ENCODE measurements around the gene FLYWCH1.
A peak's percentile ranks its signal among the peaks of the same experiment; 100 is the strongest.

The FLYWCH1 gene

GRCh38 chr16:2950773-2951172, 39.0 kb downstream of the FLYWCH1 start:
- no peak for DNase-seq (ENCODE audit: low read depth in 2 of 2)

DNA sequence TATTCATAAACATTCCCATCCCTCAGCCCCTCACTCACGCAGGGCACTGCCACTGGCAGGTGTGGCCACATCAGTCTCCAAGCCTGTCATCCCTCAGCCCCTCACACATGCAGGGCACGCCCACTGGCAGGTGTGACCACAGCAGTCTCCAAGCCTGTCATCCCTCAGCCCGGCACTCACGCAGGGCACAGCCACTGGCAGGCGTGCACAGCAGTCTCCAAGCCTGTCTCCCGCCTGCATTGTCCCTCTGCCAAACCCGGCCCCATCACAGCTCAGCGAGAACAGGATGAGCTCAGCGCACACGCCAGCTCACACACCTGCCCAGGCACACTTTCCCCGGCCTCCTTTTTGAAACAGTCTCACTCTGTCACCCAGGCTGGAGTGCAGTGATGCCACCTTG, 40.9 kb downstream of the FLYWCH1 start:
- no peak for DNase-seq (ENCODE audit: low read depth in 2 of 2)

GRCh38 chr16:2953706-2954627, 42.2 kb downstream of the FLYWCH1 start:
- no peak for DNase-seq (ENCODE audit: low read depth in 2 of 2)

DNA sequence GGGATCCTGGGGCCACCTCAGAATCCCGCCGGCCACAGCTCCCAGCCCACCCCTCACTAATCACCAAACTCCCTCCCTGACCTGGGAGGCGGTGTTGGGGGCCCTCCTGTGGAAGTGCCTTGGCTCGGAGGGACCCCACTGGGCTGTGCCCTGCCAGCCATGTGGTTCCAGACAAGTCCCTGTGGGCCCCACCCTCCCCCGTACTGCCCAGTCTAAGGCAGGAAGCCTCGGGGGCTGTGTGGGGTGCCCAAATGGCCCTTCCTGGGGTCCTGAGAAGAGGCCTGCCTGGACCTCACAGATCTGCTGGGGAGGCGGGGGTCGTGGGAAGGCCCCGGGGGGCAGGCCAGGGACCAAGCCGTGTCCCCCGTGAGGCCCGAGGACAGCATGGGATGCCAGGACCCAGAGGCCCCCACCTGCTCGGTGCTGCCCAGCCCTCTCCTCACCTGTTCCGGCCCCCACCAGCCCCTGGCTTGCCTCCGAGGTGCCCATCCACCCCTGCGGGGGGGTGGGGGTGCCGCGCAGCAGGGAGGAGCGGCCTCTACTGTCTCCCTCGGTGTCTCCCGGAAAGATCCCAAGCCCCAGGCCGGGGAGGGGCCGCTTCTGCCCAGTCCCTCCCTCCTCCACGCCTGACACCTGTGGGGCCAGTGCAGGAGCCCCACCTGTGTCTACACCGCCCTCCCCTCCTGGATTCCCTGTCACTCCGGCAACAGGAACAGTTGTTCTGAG, 43.1 kb downstream of the FLYWCH1 start:
- no peak for DNase-seq (ENCODE audit: low read depth in 2 of 2)

- DNase-seq (ENCODE audit: low read depth in 2 of 2), result no peak
Measured at GRCh38 chr16:2955438-2955778, 43.7 kb downstream of the FLYWCH1 start.

DNA sequence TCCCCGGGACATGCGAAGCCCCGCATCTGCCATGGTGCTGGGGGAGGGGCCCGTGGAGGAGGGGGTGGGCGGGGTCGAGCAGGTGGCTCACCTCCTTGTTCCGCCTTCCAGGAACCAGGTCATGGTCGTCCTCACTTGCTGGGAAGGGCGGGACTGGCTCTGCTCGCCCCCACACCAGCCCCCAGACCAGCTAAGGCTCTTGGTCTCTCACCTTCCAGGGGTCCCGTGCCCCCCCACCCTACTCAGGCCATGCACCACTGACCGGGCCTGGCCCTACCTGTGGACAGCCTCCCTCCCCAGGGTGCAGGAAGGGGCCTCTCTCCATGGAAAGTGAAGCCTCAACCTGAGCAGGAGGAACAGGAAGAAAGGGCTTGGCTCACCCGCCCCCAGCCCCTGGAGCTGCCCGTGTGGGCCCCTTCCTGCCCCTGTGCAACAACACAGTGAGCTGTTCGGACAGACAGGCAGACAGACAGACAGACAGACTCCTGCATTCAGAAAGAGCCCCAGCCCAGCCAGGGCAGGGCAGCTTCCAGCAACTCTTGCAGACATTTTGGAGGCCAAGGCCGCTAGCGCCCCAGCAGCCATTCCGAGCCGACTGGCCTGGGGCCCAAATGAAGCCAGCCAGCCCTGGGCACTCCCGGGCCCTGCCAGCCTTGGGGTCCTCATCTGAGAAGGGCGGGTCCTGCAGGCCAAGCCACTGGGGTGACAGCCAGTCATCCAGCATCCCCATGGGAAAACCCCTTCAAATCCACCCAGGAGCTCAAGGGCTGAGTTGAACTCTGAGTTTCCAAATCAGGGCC, 44.2 kb downstream of the FLYWCH1 start:
- no peak for DNase-seq (ENCODE audit: low read depth in 2 of 2)

DNA sequence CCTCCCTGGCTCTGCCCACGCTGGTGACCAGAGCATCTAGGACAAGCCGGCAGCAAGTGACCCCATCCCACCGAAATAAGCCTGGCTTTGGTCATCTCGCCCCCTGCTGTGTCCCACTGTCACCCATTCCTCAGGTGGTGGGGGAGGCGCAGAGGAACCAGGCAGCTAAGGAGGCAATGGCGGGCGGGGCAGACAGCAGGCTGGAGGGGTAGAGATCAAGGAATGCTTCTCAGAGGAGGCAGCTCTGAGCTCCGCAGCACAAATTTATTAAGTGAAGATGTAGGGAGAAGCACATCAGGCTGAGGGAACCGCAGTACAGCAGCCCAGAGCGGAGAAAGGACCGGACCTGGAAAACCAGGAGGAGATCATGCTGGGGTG, 44.8 kb downstream of the FLYWCH1 start:
- no peak for DNase-seq (ENCODE audit: low read depth in 2 of 2)

- DNase-seq (ENCODE audit: low read depth in 2 of 2), result no peak
Measured at GRCh38 chr16:2959206-2959605, 47.5 kb downstream of the FLYWCH1 start.

GRCh38 chr16:2960183-2961010, 48.7 kb downstream of the FLYWCH1 start:
- DNase-seq (ENCODE audit: low read depth in 2 of 2), result no peak

DNA sequence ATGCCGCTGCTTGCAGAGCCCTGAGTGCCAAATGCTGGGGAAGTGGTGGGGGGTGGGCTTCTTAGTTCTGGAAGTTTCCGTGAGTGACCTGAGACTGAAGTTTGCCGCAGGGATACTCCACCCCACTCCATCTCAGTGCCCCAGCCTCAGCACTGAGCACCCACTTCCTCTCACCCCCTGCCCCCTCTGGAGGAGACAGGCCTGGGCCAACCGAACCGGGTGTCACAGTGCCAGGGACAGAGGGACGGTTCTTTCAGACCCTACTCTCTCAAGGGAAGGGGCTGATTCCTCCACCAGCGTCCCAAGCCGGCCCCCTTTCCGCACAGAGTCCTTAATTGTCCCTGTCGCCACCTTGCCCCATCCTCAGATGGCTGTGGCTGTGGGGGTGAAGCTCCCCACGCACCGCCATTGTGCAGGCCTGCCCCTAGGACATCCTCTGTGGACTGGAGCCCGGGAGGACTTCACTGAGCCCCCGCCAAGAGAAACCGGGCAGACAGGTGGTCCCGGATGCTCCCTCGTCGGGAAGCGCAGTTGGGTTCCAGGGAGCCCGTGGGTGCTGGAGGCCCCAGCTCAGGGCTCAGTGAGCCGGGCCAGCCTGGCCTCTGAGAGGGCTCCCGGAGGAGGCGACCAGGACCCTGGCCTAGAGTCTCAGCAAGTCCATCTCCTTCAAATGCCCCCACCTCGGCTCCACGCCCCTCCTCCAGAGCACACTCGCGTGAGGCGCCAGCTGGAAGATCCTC, 50.8 kb downstream of the FLYWCH1 start:
- DNase-seq (ENCODE audit: low read depth in 2 of 2), result no peak

DNA sequence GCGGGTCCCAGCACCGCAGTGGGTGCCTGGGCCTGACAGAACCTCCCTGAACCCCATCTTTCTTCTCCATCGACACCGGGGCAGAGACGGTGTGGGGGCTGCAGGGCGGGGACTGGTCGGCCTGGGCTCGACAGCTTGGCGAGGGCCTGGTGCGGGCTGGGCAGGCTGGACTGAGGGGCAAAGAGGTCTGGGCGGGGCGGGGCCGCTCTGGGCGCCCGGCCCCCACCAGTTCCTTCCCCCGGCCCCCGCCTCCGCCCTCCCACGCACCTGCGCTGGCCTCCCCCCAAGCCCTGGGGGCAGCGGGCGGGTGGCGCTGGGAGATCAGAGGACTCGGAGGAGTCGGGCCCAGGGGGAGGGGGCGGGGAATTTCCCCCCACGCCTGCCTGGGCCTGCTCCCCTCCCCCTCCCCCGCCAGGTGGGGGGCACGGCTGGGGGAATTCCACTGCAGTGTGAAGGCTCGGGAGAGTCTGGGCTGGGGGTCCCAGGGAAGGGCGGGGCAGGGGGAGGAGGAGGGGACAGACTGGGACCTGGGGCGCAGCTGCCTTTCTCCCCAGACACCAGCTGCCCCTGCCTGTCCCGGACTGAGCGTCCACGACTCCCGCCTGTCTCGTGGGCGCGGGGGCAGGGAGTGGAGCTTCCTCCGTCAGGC, 51.5 kb downstream of the FLYWCH1 start:
- DNase-seq (ENCODE audit: low read depth in 2 of 2), result no peak

DNA sequence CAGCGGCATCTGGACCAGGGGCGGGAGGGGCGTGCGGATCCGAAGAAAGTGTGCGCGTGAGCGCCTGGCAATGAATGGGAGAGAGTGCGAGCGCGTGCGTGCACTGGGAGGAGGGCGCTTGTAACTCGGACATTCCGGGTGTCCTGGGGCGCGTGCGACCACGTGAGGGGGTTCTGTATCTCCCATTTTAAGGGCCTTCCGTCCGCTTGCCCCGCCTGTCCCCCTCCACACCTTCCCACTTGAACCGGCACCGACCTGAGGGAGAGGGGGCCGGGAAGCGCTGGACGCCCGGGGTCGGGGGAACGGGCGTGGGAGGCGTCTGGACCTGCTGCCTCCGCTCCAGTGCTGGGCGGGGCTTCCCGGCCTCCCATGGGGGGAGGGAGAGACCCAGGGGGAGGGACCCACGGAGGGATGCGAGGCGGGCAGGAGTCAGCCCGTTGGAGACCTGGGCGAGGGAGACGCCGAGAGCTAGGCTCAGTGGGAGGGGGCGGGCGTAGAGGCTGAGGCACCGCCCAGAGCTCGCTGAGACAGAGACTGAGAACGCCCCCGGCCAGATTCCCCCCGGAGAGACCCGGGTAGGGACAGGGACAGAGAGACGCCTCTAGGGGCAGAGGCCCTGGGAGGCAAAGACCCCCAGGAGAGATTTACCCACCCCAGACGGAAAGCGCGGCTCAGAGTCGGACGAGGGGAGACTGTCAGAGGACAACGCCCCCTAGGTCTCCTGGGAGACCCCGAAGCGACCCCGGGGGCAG, 52.2 kb downstream of the FLYWCH1 start, which contains the start of gene KREMEN2:
TSS of gene KREMEN2 (plus strand) at position 553 of the 752 bp plus-strand sequence. CDS start 246 bp downstream, outside the sequence.
- no peak for DNase-seq (ENCODE audit: low read depth in 2 of 2)

- peak in 1 of 2 donors; percentile 69 for DNase-seq (ENCODE audit: low read depth in 2 of 2)
Measured at GRCh38 chr16:2964475-2965336, 53.0 kb downstream of the FLYWCH1 start.

- DNase-seq (ENCODE audit: low read depth in 2 of 2), result no peak
Measured at GRCh38 chr16:2966043-2966807, 54.5 kb downstream of the FLYWCH1 start.

DNA sequence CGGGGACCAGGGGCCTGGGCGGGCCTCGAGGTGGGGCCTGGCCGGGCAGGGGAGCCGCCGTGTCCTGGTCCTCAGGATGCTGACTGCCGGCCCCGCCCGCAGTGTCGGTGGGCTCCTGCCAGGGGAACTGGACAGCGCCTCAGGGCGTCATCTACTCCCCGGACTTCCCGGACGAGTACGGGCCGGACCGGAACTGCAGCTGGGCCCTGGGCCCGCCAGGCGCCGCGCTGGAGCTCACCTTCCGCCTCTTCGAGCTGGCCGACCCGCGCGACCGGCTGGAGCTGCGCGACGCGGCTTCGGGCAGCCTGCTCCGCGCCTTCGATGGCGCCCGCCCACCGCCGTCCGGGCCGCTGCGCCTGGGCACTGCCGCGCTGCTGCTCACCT, 55.1 kb downstream of the FLYWCH1 start:
- no peak for DNase-seq (ENCODE audit: low read depth in 2 of 2)

- DNase-seq (ENCODE audit: low read depth in 2 of 2), result no peak
Measured at GRCh38 chr16:2967211-2967631, 55.5 kb downstream of the FLYWCH1 start.

- no peak for DNase-seq (ENCODE audit: low read depth in 2 of 2)
Measured at GRCh38 chr16:2967721-2968161, 56.0 kb downstream of the FLYWCH1 start.

DNA sequence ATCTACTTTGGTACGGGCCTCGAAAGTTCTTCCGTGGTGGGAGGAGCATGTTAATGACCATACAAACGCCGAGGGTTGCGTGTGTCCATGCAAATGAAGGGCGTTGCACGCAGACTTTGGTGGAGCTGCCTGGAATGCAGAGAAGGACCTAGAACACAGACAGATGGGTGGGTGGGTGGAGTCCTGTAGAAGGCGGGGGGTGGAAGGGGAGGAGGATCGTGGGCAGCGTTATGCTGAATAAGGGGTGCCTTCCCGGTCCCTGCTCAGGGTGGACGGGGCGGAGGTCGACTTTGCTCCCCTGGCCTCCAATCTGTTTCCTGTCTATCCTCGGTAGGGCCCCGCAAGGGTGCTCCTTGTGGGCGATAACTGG, 56.6 kb downstream of the FLYWCH1 start:
- no peak for DNase-seq (ENCODE audit: low read depth in 2 of 2)
